B cell (primary cell): ENCODE data around the gene SCFD2. TPM values are rescaled to one million over a fixed set of nuclear protein-coding genes. Genes with fewer than 3 reads are reported as not detected.

Source experiments
- ATAC-seq: fragments of 200-7000 bp; cut with Tn5 transposase; one replicate; pipeline ENCODE4 v1.10.0; 2021; ENCODE audit warnings: low read depth, mild to moderate bottlenecking, moderate number of reproducible peaks, moderate library complexity
- CTCF ChIA-PET: fragments of 350-600 bp; sonication (Branson Sonifier 250); formaldehyde crosslinking; loops from one replicate; lab custom pipeline; 2021; ENCODE audit warnings: antibody characterized with exemption, inconsistent platforms; lab: Charles Lee
- POLR2A ChIA-PET: fragments of 350-600 bp; sonication (Branson Sonifier 250); formaldehyde crosslinking; loops from one replicate; lab custom pipeline; 2021; ENCODE audit warnings: antibody characterized with exemption; lab: Charles Lee
- DNase-seq: peaks from one replicate; pipeline ENCODE4 v3.0.0; 2013
- H2AFZ ChIP-seq: 2 replicates; pipeline ENCODE4 v1.6.1; 2012; ENCODE audit warnings: mild to moderate bottlenecking, low read depth, low read length; ENCODE audit not compliant: insufficient read depth, poor library complexity, severe bottlenecking
- H3K27ac ChIP-seq, 2 donors: 1 replicate in 1 of 2; 2 replicates in 1 of 2; pipeline ENCODE4 v1.5.1; 2012 to 2013; ENCODE audit warnings: low read length in 2 of 2, mild to moderate bottlenecking in 2 of 2, moderate library complexity in 1 of 2
- H3K27me3 ChIP-seq, 4 experiments: fragments of 200-600 bp in 1 of 4; sonication (generic) in 1 of 4; replicated peaks in 1 of 4; 1 replicate in 2 of 4; 2 replicates in 2 of 4; pipeline versions ENCODE4 v1.6.1 to v1.7.0; 2013 to 2016; ENCODE audit warnings: low read length in 3 of 4, mild to moderate bottlenecking in 2 of 4, mixed read lengths in 1 of 4, moderate library complexity in 1 of 4; ENCODE audit not compliant: insufficient read depth in 4 of 4, control insufficient read depth in 3 of 4; ENCODE audit errors: control extremely low read depth in 1 of 4
- H3K36me3 ChIP-seq, 2 experiments: replicated peaks in 1 of 2; 1 replicate in 1 of 2; 2 replicates in 1 of 2; pipeline versions ENCODE4 v1.6.1 to v1.7.1; 2013; ENCODE audit warnings: low read length in 1 of 2; ENCODE audit not compliant: insufficient read depth in 2 of 2, control insufficient read depth in 1 of 2; ENCODE audit errors: control extremely low read depth in 1 of 2, extremely low read depth in 1 of 2
- H3K4me1 ChIP-seq, 2 donors: fragments of 200-600 bp in 1 of 2; sonication (generic) in 1 of 2; 1 replicate in 1 of 2; 2 replicates in 1 of 2; pipeline versions ENCODE4 v1.5.1 to v1.6.1; 2013 to 2017; ENCODE audit warnings: low read length in 2 of 2; ENCODE audit not compliant: control insufficient read depth in 2 of 2, insufficient read depth in 2 of 2
- H3K4me2 ChIP-seq: replicated peaks from 2 replicates; pipeline ENCODE3; 2012; ENCODE audit warnings: mild to moderate bottlenecking, low read depth, low read length; ENCODE audit not compliant: poor library complexity, severe bottlenecking
- H3K4me3 ChIP-seq, 5 experiments: fragments of 200-600 bp in 1 of 5; sonication (generic) in 1 of 5; 1 replicate in 3 of 5; 2 replicates in 2 of 5; pipeline versions ENCODE4 v1.5.1 to v1.7.0; 2011 to 2016; ENCODE audit warnings: low read length in 4 of 5, mild to moderate bottlenecking in 4 of 5, low read depth in 2 of 5, control low read depth in 1 of 5, moderate library complexity in 1 of 5; ENCODE audit not compliant: insufficient read depth in 1 of 5; ENCODE audit errors: control extremely low read depth in 1 of 5, extremely low read depth in 1 of 5
- H3K79me2 ChIP-seq: fragments of 200-600 bp; sonication (generic); one replicate; pipeline ENCODE4 v1.6.0; 2016; ENCODE audit warnings: low read length; ENCODE audit not compliant: control insufficient read depth, insufficient read depth
- H3K9ac ChIP-seq: fragments of 200-600 bp; sonication (generic); 2 replicates; pipeline ENCODE4 v1.6.1; 2017; ENCODE audit warnings: mild to moderate bottlenecking, low read length, moderate library complexity
- H3K9me3 ChIP-seq, 3 donors: one replicate each; pipeline versions ENCODE4 v1.6.1 to v1.7.1; 2013; ENCODE audit warnings: low read length in 2 of 3; ENCODE audit not compliant: control insufficient read depth in 2 of 3, insufficient read depth in 1 of 3; ENCODE audit errors: control extremely low read depth in 1 of 3
- H4K20me1 ChIP-seq: 2 replicates; pipeline ENCODE4 v1.6.0; 2012; ENCODE audit warnings: mild to moderate bottlenecking, low read length; ENCODE audit not compliant: insufficient read depth, control insufficient read depth, poor library complexity, severe bottlenecking
- H3K27ac Mint-ChIP-seq: one replicate; pipeline ENCODE4 v1.8.0; 2021; ENCODE audit warnings: mixed read lengths
- H3K27me3 Mint-ChIP-seq: one replicate; pipeline ENCODE4 v1.8.0; 2021; ENCODE audit warnings: mixed read lengths
- H3K4me1 Mint-ChIP-seq: one replicate; pipeline ENCODE4 v1.8.0; 2021; ENCODE audit warnings: mixed read lengths
- H3K4me3 Mint-ChIP-seq: one replicate; pipeline ENCODE4 v1.8.0; 2021; ENCODE audit warnings: mixed read lengths
- H3K9me3 Mint-ChIP-seq: one replicate; pipeline ENCODE4 v1.8.0; 2022; ENCODE audit warnings: mixed read lengths; ENCODE audit not compliant: insufficient read depth
- CTCF ChIP-seq: fragments of 200-600 bp; IDR thresholded peaks from one replicate; pipeline ENCODE4 v1.8.0; 2022; ENCODE audit warnings: antibody characterized with exemption, mild to moderate bottlenecking
- EZH2 ChIP-seq: IDR thresholded peaks from 2 replicates; pipeline ENCODE4 v1.6.1; 2012; ENCODE audit warnings: borderline replicate concordance, low read depth, mild to moderate bottlenecking, moderate library complexity, low read length; ENCODE audit not compliant: insufficient read depth, poor library complexity, severe bottlenecking
- WGBS: methylation state at CpG from one replicate; pipeline ENCODE4 v1.1.5; 2013; ENCODE audit warnings: missing lambda C conversion rate; ENCODE audit not compliant: insufficient coverage; 5-methylcytosine and 5-hydroxymethylcytosine counted together
- intact Hi-C: fragments of 100-400 bp; cut with micrococcal nuclease; formaldehyde crosslinking; loops from one replicate; pipeline ENCODE4 v1.10.0; 2022
- polyA plus RNA-seq: library from polyadenylated mRNA; depleted of rRNA; stranded (reverse); fragments of >200 nt; gene quantifications from 2 replicates; pipeline ENCODE4 v1.2.3, GENCODE V29; 2012
- total RNA-seq, 2 donors: library from RNA; stranded (reverse); fragments of 120-200 nt in 1 of 2; gene quantifications; 1 replicate in 1 of 2; 2 replicates in 1 of 2; pipeline versions ENCODE4 v1.2.3 to v1.2.4, GENCODE V29; 2013 to 2022

Gene SCFD2
- total and polyA plus RNA-seq, 2 donors (not counting 1 experiment from before 2014, with no cell fraction given) = 12.8 to 20.4 TPM

- intact Hi-C loops = no loop called here
- H3K79me2 ChIP-seq = no peaks in the 10 kb centered on the region
- H3K4me2 ChIP-seq = no peak overlapping the region
- no peaks in the 10 kb centered on the region for H3K4me1 ChIP-seq
- no peaks in the 10 kb centered on the region for H4K20me1 ChIP-seq
- no peaks in the 10 kb centered on the region for H3K27me3 ChIP-seq
- TF ChIP-seq CTCF (no peak), EZH2 (no peak)
- H3K36me3 ChIP-seq = no peaks in the 10 kb centered on the region
- ChIA-PET POLR2A (no interaction called here), CTCF (no interaction called here)
- ATAC-seq = no peak
- no peak overlapping the region for H3K4me3 ChIP-seq
- H3K27ac ChIP-seq = no peak overlapping the region
- H3K9ac ChIP-seq = no peak overlapping the region
- WGBS = no CpG with 5 or more reads among the region's 1 CpG
- Mint-ChIP-seq H3K27ac (no peak overlapping the region), H3K9me3 (no peaks in the 10 kb centered on the region), H3K27me3 (no peaks in the 10 kb centered on the region), H3K4me1 (no peaks in the 10 kb centered on the region), H3K4me3 (no peak overlapping the region)
- no peak for DNase-seq
- no peaks in the 10 kb centered on the region for H3K9me3 ChIP-seq
- no peak overlapping the region for H2AFZ ChIP-seq
Observed at GRCh38 chr4:52873191-52873590, 492.7 kb downstream of the SCFD2 start.

GRCh38 chr4:52870225-52870624 lies 495.6 kb downstream of the SCFD2 start:
- H3K4me1 ChIP-seq = no peaks in the 10 kb centered on the region
- no peak overlapping the region for H3K9ac ChIP-seq
- ChIA-PET POLR2A (no interaction called here), CTCF (no interaction called here)
- no peak overlapping the region for H3K4me2 ChIP-seq
- Mint-ChIP-seq H3K27me3 (no peaks in the 10 kb centered on the region), H3K27ac (no peak overlapping the region), H3K4me1 (no peaks in the 10 kb centered on the region), H3K9me3 (no peaks in the 10 kb centered on the region), H3K4me3 (no peak overlapping the region)
- no peaks in the 10 kb centered on the region for H3K36me3 ChIP-seq
- H3K27ac ChIP-seq = no peak overlapping the region
- TF ChIP-seq CTCF = no peak
- TF ChIP-seq EZH2 = no peak
- no peak overlapping the region for H3K4me3 ChIP-seq
- H3K9me3 ChIP-seq = no peaks in the 10 kb centered on the region
- ATAC-seq = no peak
- H3K79me2 ChIP-seq = no peaks in the 10 kb centered on the region
- 100% methylated on average over 1 of the region's 4 CpGs for WGBS
- H2AFZ ChIP-seq = no peak overlapping the region
- no peak for DNase-seq
- H3K27me3 ChIP-seq = no peaks in the 10 kb centered on the region
- H4K20me1 ChIP-seq = no peaks in the 10 kb centered on the region
- intact Hi-C loops = no loop called here
